Endodermal cell (in vitro differentiated cells): ENCODE data around the gene TMEM222. TPM values are rescaled to one million over a fixed set of nuclear protein-coding genes. Genes with fewer than 3 reads are reported as not detected.

ENCODE experiments used
- DNase-seq: peaks from one replicate; pipeline ENCODE4 v3.0.0-alpha.2; 2017
- H3K27ac ChIP-seq: 2 replicates; pipeline ENCODE4 v1.5.1; 2013; ENCODE audit warnings: mild to moderate bottlenecking, low read depth, low read length, moderate library complexity
- H3K27me3 ChIP-seq: 2 replicates; pipeline ENCODE4 v1.6.1; 2013; ENCODE audit warnings: mild to moderate bottlenecking, low read length, moderate library complexity; ENCODE audit not compliant: insufficient read depth, control insufficient read depth, poor library complexity, severe bottlenecking
- H3K36me3 ChIP-seq: 2 replicates; pipeline ENCODE4 v1.7.0; 2013; ENCODE audit warnings: mild to moderate bottlenecking, low read length, moderate library complexity; ENCODE audit not compliant: control insufficient read depth, insufficient read depth
- H3K4me1 ChIP-seq: one replicate; pipeline ENCODE4 v1.7.0; 2013; ENCODE audit warnings: low read length; ENCODE audit not compliant: control insufficient read depth, insufficient read depth
- H3K4me3 ChIP-seq: 2 replicates; pipeline ENCODE4 v1.5.1; 2013; ENCODE audit warnings: mild to moderate bottlenecking, low read length, moderate library complexity
- H3K9ac ChIP-seq: 2 replicates; pipeline ENCODE4 v1.6.1; 2013; ENCODE audit warnings: mild to moderate bottlenecking, low read length, moderate library complexity; ENCODE audit not compliant: poor library complexity, severe bottlenecking; ENCODE audit errors: extremely low read depth
- H3K9me3 ChIP-seq: 2 replicates; pipeline ENCODE4 v1.6.1; 2013; ENCODE audit warnings: mild to moderate bottlenecking, low read length, moderate library complexity; ENCODE audit not compliant: control insufficient read depth
- H3K27ac Mint-ChIP-seq: 2 replicates; pipeline ENCODE4 v1.8.0; 2020; ENCODE audit warnings: mixed read lengths
- H3K27me3 Mint-ChIP-seq: 2 replicates; pipeline ENCODE4 v1.8.0; 2021; ENCODE audit warnings: mild to moderate bottlenecking, mixed read lengths; ENCODE audit not compliant: insufficient read depth
- H3K36me3 Mint-ChIP-seq: 2 replicates; pipeline ENCODE4 v1.8.0; 2020; ENCODE audit warnings: low read depth, mixed read lengths
- H3K4me1 Mint-ChIP-seq: 2 replicates; pipeline ENCODE4 v1.8.0; 2020; ENCODE audit warnings: mixed read lengths
- H3K4me3 Mint-ChIP-seq: 2 replicates; pipeline ENCODE4 v1.8.0; 2020; ENCODE audit warnings: mild to moderate bottlenecking, moderate library complexity, mixed read lengths
- H3K9me3 Mint-ChIP-seq: 2 replicates; pipeline ENCODE4 v1.8.0; 2020; ENCODE audit warnings: mild to moderate bottlenecking, mixed read lengths
- CTCF ChIP-seq: fragments of 200-600 bp; sonication (generic); conservative IDR thresholded peaks from 2 replicates; pipeline ENCODE4 v1.5.0; 2021; ENCODE audit warnings: antibody characterized with exemption, mild to moderate bottlenecking
- WGBS, 2 experiments: methylation state at CpG; one replicate each; pipeline versions ENCODE4 v1.1.5 to v1.1.7; 2013; ENCODE audit warnings: missing lambda C conversion rate in 2 of 2, mixed read lengths in 1 of 2; ENCODE audit not compliant: insufficient coverage in 1 of 2, insufficient read length in 1 of 2; 5-methylcytosine and 5-hydroxymethylcytosine counted together
- total RNA-seq, 2 donors: library from RNA; stranded (reverse); fragmentation: NEBNext Ultra II Directional in 1 of 2; extraction: Animal tissue kit (Norgen Biotek cat#: 25700) in 1 of 2; gene quantifications; 2 replicates in 1 of 2; 3 replicates in 1 of 2; pipeline ENCODE4 v1.2.1, GENCODE V29; 2021

The TMEM222 gene
- total RNA-seq, 2 donors from 2014 or later: 26.0 to 31.8 TPM

GRCh38 chr1:27361553-27361952, 39.6 kb downstream of the TMEM222 start:
- WGBS, 2 experiments: 93 to 94% methylated on average over 4 to 8 of the region's 8 CpGs
- Mint-ChIP-seq H3K36me3 (peaks cover 2% of the 10 kb centered on the region), H3K27me3 (peaks cover 59% of the 10 kb centered on the region), H3K9me3 (no peaks in the 10 kb centered on the region), H3K4me3 (peak overlapping the region; percentile 59), H3K4me1 (peaks cover 14% of the 10 kb centered on the region), H3K27ac (no peak overlapping the region)
- Histone ChIP-seq H3K9me3 (no peaks in the 10 kb centered on the region), H3K4me1 (no peaks in the 10 kb centered on the region), H3K9ac (no peak overlapping the region), H3K36me3 (no peaks in the 10 kb centered on the region), H3K27me3 (peaks cover 44% of the 10 kb centered on the region), H3K4me3 (no peak overlapping the region), H3K27ac (no peak overlapping the region)
- TF ChIP-seq CTCF: no peak
- DNase-seq: no peak

GRCh38 chr1:27363766-27364695, 42.1 kb downstream of the TMEM222 start:
- H3K4me3 Mint-ChIP-seq: no peak overlapping the region
- peaks cover 44% of the 10 kb centered on the region for H3K27me3 Mint-ChIP-seq
- peaks cover 16% of the 10 kb centered on the region for H3K4me1 Mint-ChIP-seq
- H3K27ac Mint-ChIP-seq: no peak overlapping the region
- no peak for DNase-seq
- Histone ChIP-seq H3K4me1 (no peaks in the 10 kb centered on the region), H3K36me3 (no peaks in the 10 kb centered on the region), H3K9ac (no peak overlapping the region), H3K27ac (no peak overlapping the region), H3K9me3 (no peaks in the 10 kb centered on the region), H3K27me3 (peaks cover 29% of the 10 kb centered on the region), H3K4me3 (no peak overlapping the region)
- WGBS, 2 experiments: 83 to 89% methylated on average over 15 to 26 of the region's 26 CpGs
- no peaks in the 10 kb centered on the region for H3K9me3 Mint-ChIP-seq
- no peaks in the 10 kb centered on the region for H3K36me3 Mint-ChIP-seq
- no peak for TF ChIP-seq CTCF

GRCh38 chr1:27364696-27365371, 42.9 kb downstream of the TMEM222 start:
- H3K36me3 ChIP-seq: no peaks in the 10 kb centered on the region
- Mint-ChIP-seq H3K4me3 (no peak overlapping the region), H3K4me1 (peaks cover 15% of the 10 kb centered on the region), H3K36me3 (no peaks in the 10 kb centered on the region), H3K9me3 (no peaks in the 10 kb centered on the region), H3K27ac (no peak overlapping the region), H3K27me3 (peaks cover 36% of the 10 kb centered on the region)
- no peak overlapping the region for H3K9ac ChIP-seq
- H3K9me3 ChIP-seq: no peaks in the 10 kb centered on the region
- no peak overlapping the region for H3K4me3 ChIP-seq
- no peak overlapping the region for H3K27ac ChIP-seq
- TF ChIP-seq CTCF: no peak
- H3K4me1 ChIP-seq: no peaks in the 10 kb centered on the region
- 81 to 86% methylated on average over 5 to 11 of the region's 11 CpGs for WGBS, 2 experiments
- no peak for DNase-seq
- peaks cover 21% of the 10 kb centered on the region for H3K27me3 ChIP-seq
